BLaER1 (cell line): ENCODE data around the gene FSIP1.

Experiments used
- H3K27ac ChIP-seq: shearing (Covaris generic); formaldehyde crosslinking; 2 replicates; pipeline ENCODE4 v1.8.1; 2022
- H3K27me3 ChIP-seq: shearing (Covaris generic); formaldehyde crosslinking; 2 replicates; pipeline ENCODE4 v1.8.1; 2022
- H3K36me3 ChIP-seq: shearing (Covaris generic); formaldehyde crosslinking; 2 replicates; pipeline ENCODE4 v1.8.1; 2022
- H3K4me1 ChIP-seq: shearing (Covaris generic); formaldehyde crosslinking; 2 replicates; pipeline ENCODE4 v1.8.1; 2022
- H3K4me2 ChIP-seq: shearing (Covaris generic); formaldehyde crosslinking; 2 replicates; pipeline ENCODE4 v1.8.1; 2022
- H3K4me3 ChIP-seq: shearing (Covaris generic); formaldehyde crosslinking; 2 replicates; pipeline ENCODE4 v1.8.1; 2022
- H3K9ac ChIP-seq: shearing (Covaris generic); formaldehyde crosslinking; 2 replicates; pipeline ENCODE4 v1.8.1; 2022
- H3K9me3 ChIP-seq: shearing (Covaris generic); formaldehyde crosslinking; 2 replicates; pipeline ENCODE4 v1.8.1; 2022
- H4K20me1 ChIP-seq: shearing (Covaris generic); formaldehyde crosslinking; 2 replicates; pipeline ENCODE4 v1.8.1; 2022
- Cebpa-rat ChIP-seq: shearing (Covaris generic); IDR thresholded peaks from 2 replicates; pipeline ENCODE4 v1.8.1; 2022

FSIP1 gene

DNA sequence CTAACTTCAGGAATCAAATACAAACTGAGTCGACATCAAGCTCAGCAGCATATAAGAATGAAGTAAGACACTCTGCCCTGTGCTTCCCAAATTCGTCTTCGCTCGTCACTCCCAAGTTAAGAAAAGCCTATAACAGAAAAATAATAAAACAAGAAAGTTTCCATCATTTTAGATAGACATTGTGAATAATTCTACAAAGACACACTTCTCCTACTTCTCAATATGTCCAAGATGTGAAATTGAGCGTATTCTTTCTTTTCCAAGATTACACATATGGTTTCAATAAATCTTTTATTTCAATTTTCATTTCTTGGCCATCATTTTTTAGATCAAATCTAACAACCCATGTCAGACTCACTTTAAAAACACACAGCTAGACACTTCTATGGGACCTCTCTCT, 85.1 kb downstream of the FSIP1 start:
- Histone ChIP-seq H3K9me3 (no peaks in the 10 kb centered on the region), H3K4me1 (no peaks in the 10 kb centered on the region), H3K27me3 (no peaks in the 10 kb centered on the region), H3K4me3 (no peak overlapping the region), H3K4me2 (no peak overlapping the region), H3K9ac (no peak overlapping the region), H3K27ac (no peak overlapping the region), H3K36me3 (no peaks in the 10 kb centered on the region), H4K20me1 (no peaks in the 10 kb centered on the region)
- no peak for TF ChIP-seq Cebpa-rat

DNA sequence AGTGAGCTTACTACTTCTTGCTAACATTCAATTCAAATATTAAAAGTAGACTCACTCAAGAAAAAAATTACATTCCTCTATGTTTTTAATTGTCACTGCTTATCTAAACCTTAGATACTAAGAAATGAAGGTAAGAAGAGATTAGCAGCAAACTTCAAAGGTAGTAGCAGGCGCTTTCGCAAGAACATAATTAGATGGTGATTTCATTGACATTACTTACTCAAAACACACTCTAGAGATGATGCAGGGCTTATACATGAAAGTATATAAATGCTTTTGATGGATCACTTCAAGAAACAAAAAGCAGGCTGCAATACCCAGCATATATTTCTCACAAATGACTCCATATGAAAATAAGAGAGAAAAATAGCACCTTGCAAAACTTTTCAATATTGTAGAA, 86.8 kb downstream of the FSIP1 start:
- Histone ChIP-seq H3K9ac (no peak overlapping the region), H3K4me1 (no peaks in the 10 kb centered on the region), H3K4me3 (no peak overlapping the region), H4K20me1 (no peaks in the 10 kb centered on the region), H3K4me2 (no peak overlapping the region), H3K27me3 (no peaks in the 10 kb centered on the region), H3K9me3 (no peaks in the 10 kb centered on the region), H3K27ac (no peak overlapping the region), H3K36me3 (no peaks in the 10 kb centered on the region)
- TF ChIP-seq Cebpa-rat, result no peak

DNA sequence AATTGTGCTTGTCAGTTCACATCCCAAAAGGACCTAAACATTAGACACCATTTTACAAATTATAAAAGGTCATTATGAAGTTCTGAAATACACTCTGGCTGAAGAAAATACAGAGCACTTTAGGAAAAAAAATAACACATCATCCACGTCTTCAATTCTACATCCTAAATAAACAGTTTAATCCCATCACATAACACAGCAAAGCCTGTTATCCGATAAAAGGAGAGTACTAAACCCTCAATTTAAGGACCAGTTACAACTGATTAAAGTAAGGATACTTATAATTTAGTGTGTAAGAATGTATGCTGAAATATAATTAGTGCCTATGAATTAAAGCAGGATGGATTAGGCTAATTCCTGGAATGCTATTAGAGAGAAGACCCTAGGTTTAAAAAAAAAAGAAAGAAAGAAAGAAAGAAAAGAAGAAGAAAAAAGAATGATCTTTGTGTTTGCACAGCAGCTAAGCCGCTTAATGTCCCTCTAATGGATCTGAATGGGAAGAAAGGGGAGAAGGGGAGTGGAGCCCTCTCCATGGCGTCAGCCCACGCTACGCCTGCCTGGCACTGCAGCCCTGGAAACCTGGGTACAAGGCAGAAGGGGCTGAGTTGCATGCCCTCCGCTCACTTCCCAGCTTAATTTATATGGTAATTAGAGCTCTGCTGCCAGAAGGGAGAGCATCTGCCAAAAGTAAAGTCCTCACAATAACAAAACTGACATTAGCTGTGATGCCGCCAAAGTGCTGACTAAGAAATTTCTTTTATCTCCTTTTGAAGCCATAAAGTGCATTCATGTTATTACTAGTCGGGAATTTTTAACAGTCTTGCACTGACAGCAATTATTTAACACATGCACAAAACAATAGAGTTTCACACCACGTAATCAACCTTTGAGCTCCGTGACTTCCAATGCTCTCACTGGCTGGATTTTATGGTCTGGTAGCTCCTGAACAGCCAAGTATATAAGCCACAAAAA, 90.0 kb downstream of the FSIP1 start:
- Histone ChIP-seq H3K4me1 (no peaks in the 10 kb centered on the region), H4K20me1 (no peaks in the 10 kb centered on the region), H3K27me3 (no peaks in the 10 kb centered on the region), H3K36me3 (no peaks in the 10 kb centered on the region), H3K27ac (no peak overlapping the region), H3K9ac (no peak overlapping the region), H3K9me3 (no peaks in the 10 kb centered on the region), H3K4me2 (no peak overlapping the region), H3K4me3 (no peak overlapping the region)
- no peak for TF ChIP-seq Cebpa-rat

DNA sequence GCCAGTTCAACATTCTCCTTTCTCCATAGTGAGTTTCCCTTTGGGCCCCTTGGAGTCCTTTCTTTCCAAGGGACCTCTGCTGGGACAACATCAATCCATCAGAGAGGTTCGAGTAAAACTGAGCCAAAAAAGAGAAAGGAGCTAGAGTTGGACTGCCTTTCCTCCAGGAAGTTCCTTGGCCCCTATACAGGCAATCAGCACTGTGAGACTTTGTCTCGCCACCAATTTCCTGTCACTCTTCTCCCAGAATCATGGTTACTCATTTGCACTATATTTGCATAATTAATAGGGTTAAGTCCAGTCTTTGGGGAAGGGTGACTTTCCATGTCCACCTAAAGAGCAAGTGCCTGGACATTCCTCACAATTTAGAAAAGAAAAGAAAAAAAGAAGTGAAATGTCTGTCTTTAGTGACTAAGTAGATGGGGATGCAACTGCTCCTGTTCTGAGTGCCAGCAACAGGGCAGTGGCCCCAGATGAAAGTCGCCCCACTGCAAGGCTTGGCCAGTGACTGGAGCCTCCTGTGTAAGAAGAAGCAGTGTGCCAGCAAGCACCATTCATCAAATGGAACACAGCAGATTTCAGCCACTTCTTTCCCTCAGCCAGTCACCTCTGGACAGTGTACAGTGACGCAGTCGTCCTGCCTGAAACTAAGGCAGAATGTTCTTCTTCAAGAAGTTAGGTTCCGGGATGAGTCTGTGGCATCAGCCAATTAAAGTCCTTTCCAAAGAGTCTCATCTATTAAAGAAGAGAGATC, 91.6 kb downstream of the FSIP1 start:
- H3K27me3 ChIP-seq, result no peaks in the 10 kb centered on the region
- no peaks in the 10 kb centered on the region for H3K9me3 ChIP-seq
- H3K9ac ChIP-seq, result no peak overlapping the region
- no peaks in the 10 kb centered on the region for H4K20me1 ChIP-seq
- no peak overlapping the region for H3K27ac ChIP-seq
- TF ChIP-seq Cebpa-rat, result no peak
- H3K4me2 ChIP-seq, result no peak overlapping the region
- no peaks in the 10 kb centered on the region for H3K36me3 ChIP-seq
- no peak overlapping the region for H3K4me3 ChIP-seq
- no peaks in the 10 kb centered on the region for H3K4me1 ChIP-seq

DNA sequence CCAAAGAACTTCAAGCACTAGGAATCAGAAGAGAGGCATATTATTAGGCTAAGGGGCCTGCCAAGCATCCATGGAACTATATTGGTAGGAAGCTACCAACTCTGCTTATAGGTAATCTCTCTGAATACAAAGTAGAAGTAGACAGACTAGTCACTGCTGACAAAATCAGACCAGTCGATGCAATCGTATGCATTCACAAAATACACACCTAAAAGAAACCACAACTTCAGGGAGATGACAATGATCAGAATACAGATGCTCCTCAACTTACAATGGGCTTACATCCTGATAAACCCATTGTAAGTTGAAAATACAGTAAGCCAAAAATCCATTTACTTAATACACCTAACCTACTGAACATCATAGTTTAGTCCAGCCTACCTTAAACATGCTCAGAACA, 94.7 kb downstream of the FSIP1 start:
- H3K36me3 ChIP-seq, result no peaks in the 10 kb centered on the region
- H3K27ac ChIP-seq, result no peak overlapping the region
- no peaks in the 10 kb centered on the region for H3K27me3 ChIP-seq
- H3K9me3 ChIP-seq, result no peaks in the 10 kb centered on the region
- H4K20me1 ChIP-seq, result no peaks in the 10 kb centered on the region
- H3K4me3 ChIP-seq, result no peak overlapping the region
- no peak overlapping the region for H3K9ac ChIP-seq
- no peak for TF ChIP-seq Cebpa-rat
- no peak overlapping the region for H3K4me2 ChIP-seq
- no peaks in the 10 kb centered on the region for H3K4me1 ChIP-seq

DNA sequence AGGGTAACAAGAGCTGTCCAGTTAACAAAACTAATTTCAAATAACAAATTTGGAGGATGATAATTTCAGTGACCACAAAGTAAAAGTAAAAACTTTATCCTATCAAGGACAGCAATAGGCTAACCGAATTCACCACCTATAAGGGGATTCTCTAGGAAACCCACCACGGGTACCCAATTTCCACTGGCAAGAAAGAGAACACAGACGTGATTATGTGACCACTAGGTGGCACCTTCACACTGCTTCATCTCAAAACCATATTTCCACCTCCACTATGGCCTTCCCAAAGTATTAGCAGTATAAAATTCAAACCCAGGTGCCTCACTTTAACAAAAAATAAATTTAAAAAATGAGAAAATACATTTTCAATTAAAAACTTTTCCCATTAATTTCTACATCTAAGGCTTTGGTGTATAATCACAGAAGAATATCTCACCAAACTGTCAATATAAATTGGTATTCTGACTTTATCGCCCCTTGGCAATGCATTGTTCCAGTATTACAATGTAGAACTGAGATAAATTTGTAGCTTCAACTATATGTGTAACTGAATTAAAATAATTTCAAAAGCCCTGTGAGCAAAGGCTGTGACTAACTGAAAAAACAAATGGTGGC, 96.5 kb downstream of the FSIP1 start:
- Histone ChIP-seq H3K27me3 (no peaks in the 10 kb centered on the region), H3K36me3 (no peaks in the 10 kb centered on the region), H3K27ac (no peak overlapping the region), H3K9ac (no peak overlapping the region), H3K4me1 (no peaks in the 10 kb centered on the region), H4K20me1 (no peaks in the 10 kb centered on the region), H3K4me2 (no peak overlapping the region), H3K9me3 (no peaks in the 10 kb centered on the region), H3K4me3 (no peak overlapping the region)
- no peak for TF ChIP-seq Cebpa-rat

DNA sequence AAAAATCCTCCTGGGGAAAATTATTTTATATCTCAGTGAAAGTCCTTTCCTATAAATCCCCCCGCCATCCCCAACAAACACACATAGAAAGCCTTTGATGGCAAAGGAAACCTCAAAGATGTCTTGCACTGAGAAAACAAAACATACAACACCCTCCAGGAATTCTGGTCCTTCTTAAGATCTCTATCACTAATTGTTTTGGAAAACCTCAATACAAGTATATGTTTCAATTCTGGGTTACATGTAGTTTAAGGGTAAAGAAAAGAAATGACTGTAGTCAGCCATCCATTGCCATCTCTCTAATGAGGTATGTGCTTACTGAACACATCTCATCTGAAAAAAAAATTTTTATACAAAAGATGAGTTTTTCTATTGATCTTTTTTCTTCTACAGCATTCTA, 97.3 kb downstream of the FSIP1 start:
- Histone ChIP-seq H3K4me2 (no peak overlapping the region), H3K27me3 (no peaks in the 10 kb centered on the region), H3K27ac (no peak overlapping the region), H3K4me1 (no peaks in the 10 kb centered on the region), H3K4me3 (no peak overlapping the region), H3K9ac (no peak overlapping the region), H3K36me3 (no peaks in the 10 kb centered on the region), H4K20me1 (no peaks in the 10 kb centered on the region), H3K9me3 (no peaks in the 10 kb centered on the region)
- TF ChIP-seq Cebpa-rat, result no peak

DNA sequence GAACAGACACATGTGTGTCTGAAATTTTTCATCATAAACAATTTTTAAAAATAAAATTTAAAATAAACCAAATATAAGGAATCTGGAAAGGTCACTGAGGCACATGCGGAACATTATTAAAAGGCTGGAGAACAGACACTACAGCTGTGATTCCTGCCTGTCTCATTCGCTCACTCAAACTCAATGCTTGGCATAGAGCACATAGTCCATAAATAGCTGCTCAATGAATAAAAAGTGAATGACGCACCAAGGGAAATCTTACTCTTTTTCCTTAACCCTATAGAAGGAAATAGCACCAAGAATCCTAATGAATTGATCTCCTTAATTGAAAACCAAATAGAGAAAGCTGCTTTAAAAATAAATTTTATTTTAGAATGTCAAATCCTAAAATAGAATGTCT, 98.4 kb downstream of the FSIP1 start:
- Histone ChIP-seq H3K9ac (no peak overlapping the region), H3K36me3 (no peaks in the 10 kb centered on the region), H3K4me1 (no peaks in the 10 kb centered on the region), H4K20me1 (no peaks in the 10 kb centered on the region), H3K27ac (no peak overlapping the region), H3K27me3 (no peaks in the 10 kb centered on the region), H3K4me2 (no peak overlapping the region), H3K9me3 (no peaks in the 10 kb centered on the region), H3K4me3 (no peak overlapping the region)
- no peak for TF ChIP-seq Cebpa-rat

DNA sequence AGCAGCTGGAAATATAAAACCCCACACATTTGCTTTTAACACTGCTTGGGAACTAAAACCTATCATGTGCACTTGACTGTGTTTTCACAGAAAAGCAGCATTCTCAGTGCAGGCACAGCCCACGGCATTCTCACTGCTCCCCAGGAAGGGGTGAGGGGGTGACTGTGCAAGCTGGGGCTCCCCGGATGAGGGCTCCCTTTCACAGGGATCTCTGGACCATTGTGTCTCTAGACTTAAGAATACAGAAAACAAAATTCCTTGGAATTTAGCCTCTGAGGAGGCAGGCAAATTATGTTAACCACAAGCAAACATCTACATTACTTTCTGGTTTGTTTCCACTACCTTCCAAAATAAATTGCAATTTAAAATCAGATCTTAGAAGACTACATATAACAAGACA, 100.3 kb downstream of the FSIP1 start:
- no peak for TF ChIP-seq Cebpa-rat
- Histone ChIP-seq H3K36me3 (no peaks in the 10 kb centered on the region), H3K9ac (no peak overlapping the region), H3K9me3 (no peaks in the 10 kb centered on the region), H3K4me1 (no peaks in the 10 kb centered on the region), H3K27me3 (no peaks in the 10 kb centered on the region), H3K4me3 (no peak overlapping the region), H3K4me2 (no peak overlapping the region), H4K20me1 (no peaks in the 10 kb centered on the region), H3K27ac (no peak overlapping the region)

DNA sequence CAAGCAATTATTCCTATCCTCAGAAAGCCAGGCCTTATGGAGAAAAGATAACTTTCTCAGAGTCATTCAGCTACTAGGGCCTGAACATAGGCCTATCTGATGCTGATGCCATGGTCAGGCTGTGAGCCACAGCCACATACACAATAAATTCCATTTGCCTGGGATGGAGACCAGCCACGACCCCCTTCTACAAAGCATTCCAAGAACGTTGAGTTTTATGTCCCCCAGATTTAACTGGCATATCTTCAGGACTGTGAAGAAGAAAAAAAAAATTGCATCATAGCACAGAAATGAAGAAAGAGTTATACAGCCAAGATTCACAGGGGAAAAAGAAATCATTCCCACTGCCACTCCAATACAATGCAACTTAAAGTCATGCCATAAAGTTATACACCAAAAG, 101.8 kb downstream of the FSIP1 start:
- no peak for TF ChIP-seq Cebpa-rat
- no peaks in the 10 kb centered on the region for H3K9me3 ChIP-seq
- no peaks in the 10 kb centered on the region for H3K36me3 ChIP-seq
- H3K4me2 ChIP-seq, result no peak overlapping the region
- no peaks in the 10 kb centered on the region for H3K27me3 ChIP-seq
- no peak overlapping the region for H3K4me3 ChIP-seq
- no peak overlapping the region for H3K27ac ChIP-seq
- H3K4me1 ChIP-seq, result no peaks in the 10 kb centered on the region
- H3K9ac ChIP-seq, result no peak overlapping the region
- H4K20me1 ChIP-seq, result no peaks in the 10 kb centered on the region
